NCI-H2081 treated with DMSO at 0.1 percent for 48 hours (cell line): ENCODE data around the gene DPYSL4.
"Not testable (repeated sequence)": the region's sequence is repeated elsewhere in the genome, so short reads cannot be mapped to it uniquely, and the experiment has no call there.

Experiments used
- DNase-seq: peaks from one replicate; lab custom pipeline; 2025; lab: John Stamatoyannopoulos, UW

DPYSL4 gene

GRCh38 chr10:132207536-132208461 is 21.1 kb downstream of the DPYSL4 start:
- DNase-seq: no peak

GRCh38 chr10:132208462-132209050 is 21.8 kb downstream of the DPYSL4 start:
- no peak for DNase-seq

- DNase-seq: no peak
Measured at GRCh38 chr10:132209130-132209529, 22.4 kb downstream of the DPYSL4 start.

GRCh38 chr10:132209978-132210530 is 23.3 kb downstream of the DPYSL4 start:
- DNase-seq: no peak

- no peak for DNase-seq
Measured at GRCh38 chr10:132210766-132211165, 24.0 kb downstream of the DPYSL4 start.

GRCh38 chr10:132211246-132211645 is 24.5 kb downstream of the DPYSL4 start:
- no peak for DNase-seq

- no peak for DNase-seq
Measured at GRCh38 chr10:132212816-132213215, 26.1 kb downstream of the DPYSL4 start.

GRCh38 chr10:132213917-132214316 is 27.2 kb downstream of the DPYSL4 start:
- no peak for DNase-seq

GRCh38 chr10:132216441-132216840 is 29.7 kb downstream of the DPYSL4 start:
- DNase-seq: not testable (repeated sequence)

- no peak for DNase-seq
Measured at GRCh38 chr10:132219486-132219885, 32.7 kb downstream of the DPYSL4 start.

- no peak for DNase-seq
Measured at GRCh38 chr10:132220061-132220460, 33.3 kb downstream of the DPYSL4 start.

- not testable (repeated sequence) for DNase-seq
Measured at GRCh38 chr10:132220996-132221395, 34.2 kb downstream of the DPYSL4 start.

GRCh38 chr10:132222726-132223125 is 36.0 kb downstream of the DPYSL4 start:
- no peak for DNase-seq

GRCh38 chr10:132223156-132223590 is 36.4 kb downstream of the DPYSL4 start:
- no peak for DNase-seq

GRCh38 chr10:132223611-132224342 is 37.0 kb downstream of the DPYSL4 start:
- no peak for DNase-seq

- DNase-seq: no peak
Measured at GRCh38 chr10:132224343-132225072, 37.8 kb downstream of the DPYSL4 start.

- DNase-seq: no peak
Measured at GRCh38 chr10:132225073-132225848, 38.5 kb downstream of the DPYSL4 start.

GRCh38 chr10:132225849-132226205 is 39.1 kb downstream of the DPYSL4 start:
- no peak for DNase-seq

GRCh38 chr10:132226586-132227405 is 40.0 kb downstream of the DPYSL4 start:
- no peak for DNase-seq

GRCh38 chr10:132227851-132228390 is 41.2 kb downstream of the DPYSL4 start:
- no peak for DNase-seq
